GM21390 (cell line): Measurements from ENCODE around the gene SMIM45.

ENCODE experiments used
- ATAC-seq: cut with Tn5 transposase; IDR thresholded peaks from one replicate; pipeline ENCODE4 v1.9.1; 2021; ENCODE audit not compliant: unreplicated experiment

The SMIM45 gene

GRCh38 chr22:41968601-41969000 is 16.7 kb downstream of the SMIM45 start:
- no peak for ATAC-seq

GRCh38 chr22:41969110-41969646 is 17.2 kb downstream of the SMIM45 start, which contains the start of gene SEPTIN3:
Gene SEPTIN3, plus strand, starts transcription at chr22:41969443. Its CDS starts 2,050 bp downstream, at chr22:41971493.
- no peak for ATAC-seq

- no peak for ATAC-seq
Observed at GRCh38 chr22:41970601-41971000, 18.7 kb downstream of the SMIM45 start.

GRCh38 chr22:41971431-41971830 is 19.5 kb downstream of the SMIM45 start:
- ATAC-seq, result no peak

- no peak for ATAC-seq
Observed at GRCh38 chr22:41974691-41975290, 22.8 kb downstream of the SMIM45 start.

GRCh38 chr22:41975299-41976069 is 23.5 kb downstream of the SMIM45 start:
- no peak for ATAC-seq

GRCh38 chr22:41976070-41976901 is 24.3 kb downstream of the SMIM45 start:
- ATAC-seq, result no peak

GRCh38 chr22:41976961-41977566 is 25.1 kb downstream of the SMIM45 start:
- ATAC-seq, result no peak

- ATAC-seq, result no peak
Observed at GRCh38 chr22:41978732-41979131, 26.8 kb downstream of the SMIM45 start.

GRCh38 chr22:41979423-41980250 is 27.7 kb downstream of the SMIM45 start:
- ATAC-seq, result no peak

- no peak for ATAC-seq
Observed at GRCh38 chr22:41982865-41983264, 30.9 kb downstream of the SMIM45 start.

GRCh38 chr22:41983513-41984405 is 31.8 kb downstream of the SMIM45 start:
- no peak for ATAC-seq

GRCh38 chr22:41987276-41987675 is 35.3 kb downstream of the SMIM45 start:
- ATAC-seq, result no peak

- no peak for ATAC-seq
Observed at GRCh38 chr22:41989246-41989645, 37.3 kb downstream of the SMIM45 start.

- no peak for ATAC-seq
Observed at GRCh38 chr22:41991111-41991510, 39.2 kb downstream of the SMIM45 start.

GRCh38 chr22:41992496-41992895 is 40.5 kb downstream of the SMIM45 start:
- ATAC-seq, result no peak

GRCh38 chr22:41995211-41995610 is 43.3 kb downstream of the SMIM45 start:
- no peak for ATAC-seq

GRCh38 chr22:41996826-41997225 is 44.9 kb downstream of the SMIM45 start:
- ATAC-seq, result no peak
